ENCODE data around the gene SLC23A2.

DNA sequence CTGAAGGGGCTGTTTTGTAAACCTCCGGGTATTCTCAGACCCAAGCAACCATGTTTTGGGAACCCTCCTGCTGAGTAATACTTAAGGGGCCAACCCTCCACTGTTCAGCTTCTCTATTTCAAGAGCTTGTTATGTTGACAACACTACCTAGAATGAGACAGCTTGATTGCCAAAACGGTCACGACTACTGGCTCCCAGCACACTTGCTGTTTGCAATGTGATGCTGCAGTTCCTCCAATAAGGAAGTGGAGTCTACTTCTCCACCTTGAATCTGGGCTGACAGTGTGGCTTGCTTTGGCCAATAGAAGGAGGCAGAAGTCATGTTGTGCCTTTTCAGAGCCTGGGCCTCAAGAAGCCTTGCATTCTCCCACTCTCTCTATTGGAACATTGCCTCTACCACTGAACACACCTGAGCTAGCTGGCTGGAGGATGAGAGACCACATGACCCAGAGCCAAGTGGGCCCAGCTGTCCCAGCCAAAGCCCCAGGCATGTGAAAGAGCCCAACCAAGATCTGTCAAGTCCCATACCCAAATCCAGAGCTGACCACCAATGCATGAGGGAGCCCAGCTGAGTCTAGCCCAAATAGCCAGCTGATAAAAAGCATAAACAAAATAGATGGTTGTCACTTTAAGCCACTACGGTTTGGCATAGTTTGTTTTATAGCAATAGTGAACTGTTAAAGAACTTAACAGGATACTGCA lies 171.6 kb downstream of the SLC23A2 start:
- TF ChIP-seq, protein P1, sequence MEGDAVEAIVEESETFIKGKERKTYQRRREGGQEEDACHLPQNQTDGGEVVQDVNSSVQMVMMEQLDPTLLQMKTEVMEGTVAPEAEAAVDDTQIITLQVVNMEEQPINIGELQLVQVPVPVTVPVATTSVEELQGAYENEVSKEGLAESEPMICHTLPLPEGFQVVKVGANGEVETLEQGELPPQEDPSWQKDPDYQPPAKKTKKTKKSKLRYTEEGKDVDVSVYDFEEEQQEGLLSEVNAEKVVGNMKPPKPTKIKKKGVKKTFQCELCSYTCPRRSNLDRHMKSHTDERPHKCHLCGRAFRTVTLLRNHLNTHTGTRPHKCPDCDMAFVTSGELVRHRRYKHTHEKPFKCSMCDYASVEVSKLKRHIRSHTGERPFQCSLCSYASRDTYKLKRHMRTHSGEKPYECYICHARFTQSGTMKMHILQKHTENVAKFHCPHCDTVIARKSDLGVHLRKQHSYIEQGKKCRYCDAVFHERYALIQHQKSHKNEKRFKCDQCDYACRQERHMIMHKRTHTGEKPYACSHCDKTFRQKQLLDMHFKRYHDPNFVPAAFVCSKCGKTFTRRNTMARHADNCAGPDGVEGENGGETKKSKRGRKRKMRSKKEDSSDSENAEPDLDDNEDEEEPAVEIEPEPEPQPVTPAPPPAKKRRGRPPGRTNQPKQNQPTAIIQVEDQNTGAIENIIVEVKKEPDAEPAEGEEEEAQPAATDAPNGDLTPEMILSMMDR (IDR thresholded peaks at IDR 0.05), result no peak
- no peak for TF ChIP-seq POLR2A (IDR thresholded peaks at IDR 0.05)
